Brain microvascular endothelial cell (primary cell): Measurements from ENCODE around the gene MARK3.

Experiments used
- DNase-seq: peaks from one replicate; pipeline ENCODE4 v3.0.0-alpha.2; 2020
- H3K27ac ChIP-seq: fragments of 250-450 bp; sonication (Bioruptor Pico); 2 replicates; pipeline ENCODE4 v1.5.1; 2020; ENCODE audit warnings: mild to moderate bottlenecking, moderate library complexity
- H3K27me3 ChIP-seq: fragments of 250-450 bp; sonication (Bioruptor Pico); replicated peaks from 2 replicates; pipeline ENCODE4 v1.5.1; 2020; ENCODE audit warnings: mild to moderate bottlenecking
- H3K36me3 ChIP-seq: fragments of 250-450 bp; sonication (Bioruptor Pico); replicated peaks from 2 replicates; pipeline ENCODE4 v1.5.1; 2020; ENCODE audit warnings: mild to moderate bottlenecking
- H3K4me3 ChIP-seq: 2 replicates; pipeline ENCODE4 v1.5.1; 2011; ENCODE audit warnings: low read depth, mild to moderate bottlenecking, control low read depth, low read length, moderate library complexity
- in situ Hi-C: cut with HindIII; loops from 2 replicates; pipeline ENCODE4 v1.10.0; 2017; ENCODE audit warnings: low sequenced_read_pairs, low pct_ligation_motif_present
- TF ChIP-seq, protein P1 (sequence below): IDR thresholded peaks from 2 replicates; pipeline ENCODE4 v1.5.1; 2011; ENCODE audit warnings: low read depth, mild to moderate bottlenecking, moderate library complexity, low read length, control low read depth, inconsistent platforms; ENCODE audit errors: missing control alignments

MARK3 gene

DNA sequence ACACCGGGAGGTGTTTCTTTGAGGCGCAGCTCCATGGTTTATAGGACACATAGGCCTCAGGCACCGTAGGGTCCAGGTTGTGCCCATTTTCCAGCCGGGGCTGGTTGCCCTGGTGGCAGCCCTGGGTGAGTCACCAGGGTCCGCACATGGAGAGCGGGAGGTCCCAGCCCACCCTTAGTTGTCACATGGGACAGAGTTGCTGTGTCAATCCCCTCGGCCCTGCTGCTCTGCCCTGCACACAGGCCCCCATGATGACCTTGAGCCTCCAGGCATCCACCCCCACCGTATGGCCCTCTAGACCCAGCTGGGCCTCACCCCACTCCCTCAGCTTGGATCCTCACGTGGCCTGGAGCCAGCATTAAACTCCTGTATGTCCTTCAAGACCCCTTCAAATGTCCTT lies 151.5 kb downstream of the MARK3 start:
- DNase-seq: no peak

GRCh38 chr14:103537175-103537990 lies 152.2 kb downstream of the MARK3 start:
- Histone ChIP-seq H3K4me3 (no peak overlapping the region), H3K36me3 (peaks cover 7% of the 10 kb centered on the region), H3K27me3 (no peaks in the 10 kb centered on the region), H3K27ac (no peak overlapping the region)
- DNase-seq: no peak
- in situ Hi-C loops: no loop called here
- TF ChIP-seq, protein P1, sequence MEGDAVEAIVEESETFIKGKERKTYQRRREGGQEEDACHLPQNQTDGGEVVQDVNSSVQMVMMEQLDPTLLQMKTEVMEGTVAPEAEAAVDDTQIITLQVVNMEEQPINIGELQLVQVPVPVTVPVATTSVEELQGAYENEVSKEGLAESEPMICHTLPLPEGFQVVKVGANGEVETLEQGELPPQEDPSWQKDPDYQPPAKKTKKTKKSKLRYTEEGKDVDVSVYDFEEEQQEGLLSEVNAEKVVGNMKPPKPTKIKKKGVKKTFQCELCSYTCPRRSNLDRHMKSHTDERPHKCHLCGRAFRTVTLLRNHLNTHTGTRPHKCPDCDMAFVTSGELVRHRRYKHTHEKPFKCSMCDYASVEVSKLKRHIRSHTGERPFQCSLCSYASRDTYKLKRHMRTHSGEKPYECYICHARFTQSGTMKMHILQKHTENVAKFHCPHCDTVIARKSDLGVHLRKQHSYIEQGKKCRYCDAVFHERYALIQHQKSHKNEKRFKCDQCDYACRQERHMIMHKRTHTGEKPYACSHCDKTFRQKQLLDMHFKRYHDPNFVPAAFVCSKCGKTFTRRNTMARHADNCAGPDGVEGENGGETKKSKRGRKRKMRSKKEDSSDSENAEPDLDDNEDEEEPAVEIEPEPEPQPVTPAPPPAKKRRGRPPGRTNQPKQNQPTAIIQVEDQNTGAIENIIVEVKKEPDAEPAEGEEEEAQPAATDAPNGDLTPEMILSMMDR: no peak

More for the DNA sequence above, 151.5 kb downstream of the MARK3 start:
- Histone ChIP-seq H3K27me3 (no peaks in the 10 kb centered on the region), H3K4me3 (no peak overlapping the region), H3K27ac (no peak overlapping the region), H3K36me3 (peaks cover 7% of the 10 kb centered on the region)
- TF ChIP-seq, protein P1: no peak
- in situ Hi-C loops: no loop called here

DNA sequence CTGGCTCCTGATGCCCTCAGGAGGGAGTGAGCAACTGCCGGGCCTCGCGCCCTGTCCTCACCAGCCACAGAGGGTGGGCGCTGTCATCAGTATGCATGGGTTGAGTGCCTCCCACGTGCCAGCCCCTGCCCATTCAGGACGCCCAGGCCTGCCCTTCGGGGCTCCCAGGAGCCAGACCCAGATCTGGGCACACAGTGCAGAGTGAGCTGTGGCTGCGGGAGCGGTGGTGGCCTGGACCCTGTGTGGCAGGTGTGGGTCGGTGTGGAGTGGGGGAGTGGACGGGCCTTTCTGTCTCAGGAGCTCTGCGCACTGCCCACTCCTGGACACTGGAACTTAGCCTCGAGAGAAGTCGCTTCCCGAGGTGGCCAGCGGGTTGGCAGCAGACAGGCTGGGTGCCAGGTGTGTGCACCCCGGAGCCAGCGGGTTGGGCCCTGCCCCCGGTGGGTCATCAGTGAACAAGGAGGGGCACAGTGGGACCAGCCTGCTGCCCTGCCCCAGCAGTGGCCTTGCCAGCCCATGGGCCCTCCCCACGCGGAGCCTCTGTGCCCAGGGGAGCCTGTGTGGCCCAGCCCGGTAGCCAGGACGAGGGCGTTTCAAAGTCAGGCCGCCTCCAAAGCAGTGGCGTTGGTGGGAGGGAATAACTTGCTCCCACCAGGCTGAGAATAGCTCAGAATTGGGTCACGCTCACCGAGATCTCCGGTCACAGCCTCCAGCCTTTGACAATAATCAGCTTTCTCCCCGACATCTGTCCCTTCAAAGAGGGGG lies 153.3 kb downstream of the MARK3 start:
- Histone ChIP-seq H3K4me3 (no peak overlapping the region), H3K27me3 (no peaks in the 10 kb centered on the region), H3K27ac (no peak overlapping the region), H3K36me3 (peaks cover 7% of the 10 kb centered on the region)
- in situ Hi-C loops: no loop called here
- no peak for DNase-seq
- TF ChIP-seq, protein P1: no peak

DNA sequence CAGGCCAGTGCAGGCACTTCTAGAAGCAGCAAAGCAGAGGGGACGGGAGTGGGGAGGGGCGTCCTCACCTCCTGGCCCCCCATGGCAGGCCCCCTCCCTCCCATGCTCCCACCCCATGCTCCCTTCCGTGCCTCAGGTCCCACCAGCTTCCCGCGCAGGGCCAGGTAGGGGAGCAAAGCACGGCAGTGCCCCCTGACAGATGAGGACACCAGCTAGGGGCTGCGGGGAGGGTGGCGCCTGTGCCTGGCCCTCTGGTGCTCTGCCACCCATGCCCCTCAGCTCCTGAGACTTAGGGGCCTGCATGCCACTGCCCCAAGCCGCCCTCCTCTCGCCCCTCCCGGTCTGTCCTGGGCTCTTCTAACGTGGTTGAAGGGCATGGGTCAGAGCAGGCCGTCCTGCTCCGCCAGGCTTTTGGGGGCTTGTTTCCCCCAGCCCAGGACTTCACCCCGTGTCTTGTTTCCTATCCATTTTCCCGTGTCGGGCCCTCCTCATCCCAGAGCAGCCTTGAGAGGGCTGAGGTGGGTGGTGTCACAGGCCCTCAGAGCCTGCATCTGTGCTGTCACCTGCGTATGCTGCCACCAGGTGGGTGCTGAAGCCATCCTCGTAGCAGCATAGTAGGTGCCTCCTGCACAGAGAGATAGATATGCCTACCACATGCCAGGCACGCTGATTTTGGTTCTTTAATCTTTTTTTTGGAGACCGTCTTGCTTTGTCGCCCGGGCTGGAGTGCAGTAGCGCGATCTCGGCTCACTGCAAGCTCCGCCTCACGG lies 154.0 kb downstream of the MARK3 start:
- TF ChIP-seq, protein P1: no peak
- in situ Hi-C loops: no loop called here
- no peak for DNase-seq
- no peak overlapping the region for H3K27ac ChIP-seq
- peaks cover 5% of the 10 kb centered on the region for H3K36me3 ChIP-seq
- no peak overlapping the region for H3K4me3 ChIP-seq
- no peaks in the 10 kb centered on the region for H3K27me3 ChIP-seq

DNA sequence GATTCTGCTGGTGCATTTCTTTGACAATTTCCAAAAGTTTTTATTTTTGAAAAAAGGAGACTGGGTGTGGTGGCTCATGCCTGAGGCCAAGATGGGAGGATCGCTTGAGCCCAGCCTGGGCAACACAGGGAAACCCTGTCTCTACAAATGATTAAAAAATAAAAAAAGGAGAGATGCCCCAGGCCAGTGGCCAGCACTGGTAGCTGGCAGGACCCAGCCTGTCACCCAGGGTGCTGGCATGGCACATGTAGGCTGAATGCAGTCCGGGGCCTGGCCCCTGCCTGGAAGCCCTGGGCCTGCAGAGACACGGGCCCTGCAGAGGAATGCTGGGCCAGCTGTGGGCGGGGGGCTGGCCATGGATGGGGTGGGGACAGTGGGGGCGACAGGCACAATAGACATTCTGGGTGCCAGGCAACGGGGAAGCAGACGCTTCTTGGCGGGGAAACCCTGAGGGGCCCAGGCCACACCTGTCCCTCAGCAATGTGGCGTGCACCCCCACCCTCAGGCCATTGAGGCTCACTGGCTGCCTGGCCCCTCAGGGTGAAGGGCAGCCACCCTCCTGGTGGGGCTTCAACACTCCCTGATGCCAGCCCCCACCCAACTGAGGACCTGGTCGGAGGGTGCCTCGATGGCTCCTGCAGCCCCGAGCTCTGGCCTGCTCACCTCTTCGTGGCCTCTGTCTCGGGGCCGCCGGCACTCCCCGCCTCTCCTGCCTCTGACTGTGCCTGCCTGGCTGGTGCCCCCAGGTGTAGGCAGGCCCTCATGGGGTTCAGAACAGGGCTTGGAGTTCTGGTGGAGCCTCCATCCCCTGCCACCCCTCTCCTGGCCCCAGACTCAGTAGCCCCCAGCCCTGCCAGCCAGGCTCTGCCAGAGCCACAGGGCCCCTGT lies 155.8 kb downstream of the MARK3 start:
- TF ChIP-seq, protein P1: no peak
- H3K36me3 ChIP-seq: no peaks in the 10 kb centered on the region
- H3K27me3 ChIP-seq: no peaks in the 10 kb centered on the region
- in situ Hi-C loops: no loop called here
- H3K27ac ChIP-seq: peak overlapping the region; percentile 43
- DNase-seq: no peak
- no peak overlapping the region for H3K4me3 ChIP-seq
